CD4-positive, alpha-beta memory T cell (primary cell): ENCODE data around the gene ANKFN1. TPM values are rescaled to one million over a fixed set of nuclear protein-coding genes. Genes with fewer than 3 reads are reported as not detected.

Experiments used
- CTCF ChIA-PET: fragments of 350-600 bp; sonication (Branson Sonifier 250); formaldehyde crosslinking; loops from one replicate; lab custom pipeline; 2021; ENCODE audit warnings: inconsistent platforms; ENCODE audit not compliant: partially characterized antibody; lab: Charles Lee
- POLR2A ChIA-PET: fragments of 350-600 bp; sonication (Branson Sonifier 250); formaldehyde crosslinking; loops from one replicate; lab custom pipeline; 2021; ENCODE audit not compliant: partially characterized antibody; lab: Charles Lee
- DNase-seq, 5 donors: peaks; one replicate each; pipeline versions ENCODE4 v3.0.0 to v3.0.0-alpha.2; 2020 to 2022; ENCODE audit warnings: mixed read lengths in 1 of 5
- H3K27ac ChIP-seq: one replicate; pipeline ENCODE4 v1.7.0; 2013; ENCODE audit warnings: low read depth, low read length
- H3K27me3 ChIP-seq: 2 replicates; pipeline ENCODE4 v1.7.0; 2013; ENCODE audit warnings: mild to moderate bottlenecking, low read length, moderate library complexity; ENCODE audit not compliant: insufficient read depth
- H3K36me3 ChIP-seq: 2 replicates; pipeline ENCODE4 v1.7.0; 2013; ENCODE audit warnings: mild to moderate bottlenecking, low read length, moderate library complexity; ENCODE audit not compliant: insufficient read depth
- H3K4me1 ChIP-seq: 2 replicates; pipeline ENCODE4 v1.7.0; 2013; ENCODE audit warnings: mild to moderate bottlenecking, low read length, moderate library complexity; ENCODE audit not compliant: insufficient read depth
- H3K4me3 ChIP-seq, 2 donors: one replicate each; pipeline ENCODE4 v1.7.0; 2013; ENCODE audit warnings: low read length in 2 of 2, mild to moderate bottlenecking in 1 of 2
- H3K9me3 ChIP-seq, 2 donors: one replicate each; pipeline ENCODE4 v1.7.0; 2013; ENCODE audit warnings: low read length in 2 of 2, control low read depth in 1 of 2; ENCODE audit not compliant: control insufficient read depth in 1 of 2
- H3K27ac Mint-ChIP-seq, 7 donors: one replicate each; pipeline ENCODE4 v1.8.0; 2020 to 2021; ENCODE audit warnings: mixed read lengths in 7 of 7, mild to moderate bottlenecking in 6 of 7, inconsistent platforms in 3 of 7, moderate library complexity in 3 of 7
- H3K27me3 Mint-ChIP-seq, 2 donors: one replicate each; pipeline ENCODE4 v1.8.0; 2020 to 2021; ENCODE audit warnings: mixed read lengths in 2 of 2
- H3K36me3 Mint-ChIP-seq, 2 donors: one replicate each; pipeline ENCODE4 v1.8.0; 2020 to 2021; ENCODE audit warnings: mixed read lengths in 2 of 2, inconsistent platforms in 1 of 2, mild to moderate bottlenecking in 1 of 2
- H3K4me1 Mint-ChIP-seq, 4 donors: one replicate each; pipeline ENCODE4 v1.8.0; 2020 to 2021; ENCODE audit warnings: mixed read lengths in 4 of 4, mild to moderate bottlenecking in 1 of 4
- H3K4me3 Mint-ChIP-seq, 8 donors: one replicate each; pipeline ENCODE4 v1.8.0; 2020 to 2021; ENCODE audit warnings: mixed read lengths in 8 of 8, mild to moderate bottlenecking in 7 of 8, moderate library complexity in 6 of 8, inconsistent platforms in 3 of 8
- H3K9me3 Mint-ChIP-seq, 8 donors: one replicate each; pipeline ENCODE4 v1.8.0; 2020 to 2021; ENCODE audit warnings: mixed read lengths in 8 of 8, mild to moderate bottlenecking in 5 of 8, inconsistent platforms in 3 of 8, moderate library complexity in 1 of 8
- intact Hi-C: fragments of 100-400 bp; cut with micrococcal nuclease; formaldehyde crosslinking; loops from one replicate; pipeline ENCODE4 v1.15.1; 2023
- polyA plus RNA-seq, 2 donors: library from polyadenylated mRNA; unstranded; fragments of 300-500 nt; fragmentation: Illumina TruSeq; gene quantifications; one replicate each; pipeline ENCODE4 v1.2.3, GENCODE V29; 2021
- total RNA-seq, 2 experiments: library from RNA; stranded (reverse); gene quantifications; one replicate each; pipeline ENCODE4 v1.2.3, GENCODE V29; 2021

ANKFN1 gene
- total and polyA plus RNA-seq, 4 experiments from 2014 or later: not detected

DNA sequence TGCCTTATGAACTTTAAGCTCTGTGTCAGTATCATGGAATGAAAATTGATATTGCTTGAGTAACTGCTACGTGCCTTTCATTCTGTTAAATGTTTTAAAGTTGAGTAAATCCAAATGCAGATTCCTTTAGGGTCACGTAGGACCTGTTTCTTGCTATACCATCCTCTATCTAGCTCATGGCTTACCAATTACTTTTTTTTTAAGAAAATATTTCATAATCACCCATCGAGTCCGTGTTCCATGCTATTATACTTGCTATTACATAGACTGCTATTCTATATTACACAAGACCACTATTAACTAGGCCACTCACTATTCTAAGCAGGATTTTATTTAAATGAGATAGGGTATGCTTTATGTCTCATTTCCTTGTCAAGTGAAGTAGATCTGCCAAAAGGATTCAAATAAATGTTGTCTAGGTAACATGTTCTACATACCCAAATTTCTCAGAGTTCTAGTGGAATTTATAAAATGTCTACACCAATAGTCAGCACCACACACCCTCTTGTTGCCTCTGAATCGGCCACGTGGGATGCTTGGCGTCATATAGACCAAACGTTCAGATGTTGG, 11.9 kb downstream of the ANKFN1 start:
- Histone ChIP-seq H3K27ac (no peak overlapping the region), H3K36me3 (no peaks in the 10 kb centered on the region), H3K27me3 (no peaks in the 10 kb centered on the region), H3K9me3 (no peaks in the 10 kb centered on the region), H3K4me3 (no peak overlapping the region), H3K4me1 (no peaks in the 10 kb centered on the region)
- Mint-ChIP-seq H3K4me3 (no peak overlapping the region), H3K4me1 (no peaks in the 10 kb centered on the region), H3K27me3 (peaks cover 0 to 4% of the 10 kb centered on the region in 2 donors), H3K27ac (no peak overlapping the region), H3K36me3 (no peaks in the 10 kb centered on the region), H3K9me3 (no peaks in the 10 kb centered on the region)
- ChIA-PET POLR2A (no interaction called here), CTCF (no interaction called here)
- intact Hi-C loops: no loop called here
- no peak for DNase-seq

DNA sequence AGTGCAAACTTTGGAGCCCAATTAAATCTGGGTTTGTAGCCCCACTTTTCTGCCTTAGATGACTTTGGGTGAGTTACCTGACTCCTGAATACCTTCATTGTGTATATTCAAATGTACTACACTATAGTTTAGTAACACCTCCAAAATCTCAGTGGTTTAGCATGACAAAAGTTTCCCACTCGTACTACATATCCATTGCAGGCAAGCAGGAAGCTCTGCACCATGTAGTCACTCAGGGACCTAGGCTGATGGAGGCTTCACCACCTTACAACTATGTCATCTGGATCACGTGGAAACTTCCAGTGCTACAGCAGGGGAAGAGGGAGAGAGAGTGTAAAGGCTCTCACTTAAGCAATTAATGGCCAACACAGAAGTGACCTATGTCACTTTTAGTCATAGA, 14.2 kb downstream of the ANKFN1 start:
- H3K27ac ChIP-seq: no peak overlapping the region
- POLR2A ChIA-PET: no interaction called here
- Mint-ChIP-seq H3K27ac (no peak overlapping the region), H3K9me3 (no peaks in the 10 kb centered on the region), H3K4me3 (no peak overlapping the region), H3K27me3 (peaks cover 0 to 1% of the 10 kb centered on the region in 2 donors), H3K36me3 (no peaks in the 10 kb centered on the region), H3K4me1 (no peaks in the 10 kb centered on the region)
- H3K27me3 ChIP-seq: no peaks in the 10 kb centered on the region
- H3K9me3 ChIP-seq: no peaks in the 10 kb centered on the region
- intact Hi-C loops: no loop called here
- no peaks in the 10 kb centered on the region for H3K4me1 ChIP-seq
- no peak overlapping the region for H3K4me3 ChIP-seq
- no peak for DNase-seq
- H3K36me3 ChIP-seq: no peaks in the 10 kb centered on the region
- CTCF ChIA-PET: no interaction called here

DNA sequence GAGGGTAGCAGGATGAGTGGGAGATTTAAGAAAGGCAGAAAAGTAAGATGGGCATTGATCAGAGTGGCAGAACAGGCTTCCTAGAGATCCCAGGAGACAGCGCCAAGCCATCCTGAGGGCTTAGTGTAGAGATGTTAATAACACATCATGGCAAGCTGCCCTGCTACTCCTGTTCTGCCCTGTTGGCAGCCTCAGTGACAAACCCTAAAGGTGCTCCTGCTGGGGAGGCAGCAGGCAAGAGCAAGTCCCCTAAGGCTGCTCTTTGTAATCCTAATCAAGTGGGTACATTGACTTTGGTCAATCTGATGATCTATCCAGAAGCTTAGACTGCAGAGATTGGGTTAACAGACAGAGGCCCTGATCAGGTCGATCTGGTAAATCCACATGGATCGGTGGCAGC, 16.3 kb downstream of the ANKFN1 start:
- Mint-ChIP-seq H3K27ac (no peak overlapping the region), H3K27me3 (peaks cover 0 to 1% of the 10 kb centered on the region in 2 donors), H3K9me3 (no peaks in the 10 kb centered on the region), H3K4me1 (peaks cover 0 to 3% (median 0%) of the 10 kb centered on the region in 4 donors), H3K4me3 (no peak overlapping the region), H3K36me3 (no peaks in the 10 kb centered on the region)
- CTCF ChIA-PET: no interaction called here
- POLR2A ChIA-PET: interaction anchor here (0.6 kb wide), 1 partner anchor 8 kb away, joined by 3 read pairs; no protein-coding TSS in a partner anchor
- Histone ChIP-seq H3K27ac (no peak overlapping the region), H3K36me3 (no peaks in the 10 kb centered on the region), H3K9me3 (no peaks in the 10 kb centered on the region), H3K27me3 (no peaks in the 10 kb centered on the region), H3K4me1 (no peaks in the 10 kb centered on the region), H3K4me3 (no peak overlapping the region)
- intact Hi-C loops: no loop called here
- DNase-seq: no peak

DNA sequence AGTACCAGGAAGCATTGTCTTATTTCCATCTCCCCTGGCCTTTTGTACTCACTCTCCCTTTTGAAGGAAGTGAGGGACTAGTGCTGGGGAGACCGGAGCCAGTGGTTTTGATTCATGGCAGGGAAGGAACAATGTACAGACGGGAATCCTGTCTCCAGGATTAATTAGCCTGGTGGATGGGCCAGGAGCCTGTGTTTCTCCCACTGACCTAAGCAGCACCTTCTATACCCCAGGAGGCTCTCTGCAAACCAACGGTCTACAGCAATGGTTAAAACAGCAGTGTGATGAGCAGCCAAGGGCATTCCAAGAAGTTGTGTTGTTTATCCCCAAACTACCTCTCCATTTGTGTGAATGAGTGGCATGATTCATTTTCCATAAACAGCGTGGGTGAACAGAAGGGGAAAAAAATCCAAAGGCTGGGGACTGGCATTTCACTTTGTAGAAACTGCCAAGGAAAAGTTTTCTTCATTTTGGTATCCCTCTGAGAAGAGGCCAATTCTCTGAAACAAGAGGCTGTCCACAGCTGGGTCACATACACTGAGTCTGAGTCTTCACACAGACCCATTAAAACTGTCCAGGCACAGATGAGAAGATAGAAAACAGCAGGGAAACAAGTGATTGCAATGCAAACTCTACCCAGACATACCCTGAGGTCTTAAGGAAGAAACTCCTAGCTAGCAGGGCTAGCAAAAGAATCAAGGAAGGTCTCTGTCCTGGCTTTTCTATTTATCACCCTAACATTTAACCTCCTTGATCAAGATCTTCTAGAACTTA, 18.1 kb downstream of the ANKFN1 start:
- no peak overlapping the region for H3K27ac Mint-ChIP-seq
- Histone ChIP-seq H3K27ac (no peak overlapping the region), H3K4me3 (no peak overlapping the region), H3K36me3 (no peaks in the 10 kb centered on the region), H3K4me1 (no peaks in the 10 kb centered on the region), H3K9me3 (no peaks in the 10 kb centered on the region), H3K27me3 (no peaks in the 10 kb centered on the region)
- intact Hi-C loops: no loop called here
- peaks cover 3 to 5% of the 10 kb centered on the region in 2 donors for H3K27me3 Mint-ChIP-seq
- H3K4me1 Mint-ChIP-seq: peaks cover 0 to 3% (median 0%) of the 10 kb centered on the region in 4 donors
- no peaks in the 10 kb centered on the region for H3K9me3 Mint-ChIP-seq
- no peaks in the 10 kb centered on the region for H3K36me3 Mint-ChIP-seq
- CTCF ChIA-PET: no interaction called here
- POLR2A ChIA-PET: no interaction called here
- no peak for DNase-seq
- no peak overlapping the region for H3K4me3 Mint-ChIP-seq

DNA sequence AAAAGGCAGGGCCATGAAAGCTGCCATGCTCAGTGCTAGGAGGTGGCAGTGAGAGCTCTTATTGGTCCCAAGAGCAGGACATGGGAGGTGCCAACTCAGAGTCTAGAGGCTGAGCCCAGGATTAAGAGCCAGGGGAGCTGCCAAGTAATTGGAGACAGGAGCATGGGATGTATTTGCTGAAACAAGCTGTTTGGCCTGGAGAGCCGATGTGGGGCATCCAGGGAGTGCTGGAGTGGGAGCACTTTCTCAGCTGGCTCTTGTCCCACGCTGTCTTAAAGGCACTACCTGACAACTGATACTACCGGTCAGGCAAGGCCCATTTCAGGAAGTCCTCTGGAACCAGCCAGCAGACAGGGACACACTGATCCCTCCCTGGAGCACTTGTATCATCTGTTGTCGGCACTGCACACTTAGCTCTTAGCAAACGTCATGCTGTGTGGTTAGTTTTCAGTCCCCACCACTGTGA, 19.3 kb downstream of the ANKFN1 start:
- H3K4me1 ChIP-seq: no peaks in the 10 kb centered on the region
- no peaks in the 10 kb centered on the region for H3K27me3 ChIP-seq
- H3K4me3 Mint-ChIP-seq: no peak overlapping the region
- H3K27ac ChIP-seq: no peak overlapping the region
- ChIA-PET CTCF (no interaction called here), POLR2A (no interaction called here)
- H3K36me3 ChIP-seq: no peaks in the 10 kb centered on the region
- peaks cover 0 to 3% (median 0%) of the 10 kb centered on the region in 4 donors for H3K4me1 Mint-ChIP-seq
- H3K27ac Mint-ChIP-seq: no peak overlapping the region
- H3K9me3 ChIP-seq: no peaks in the 10 kb centered on the region
- peaks cover 3 to 5% of the 10 kb centered on the region in 2 donors for H3K27me3 Mint-ChIP-seq
- H3K4me3 ChIP-seq: no peak overlapping the region
- DNase-seq: no peak
- no peaks in the 10 kb centered on the region for H3K36me3 Mint-ChIP-seq
- intact Hi-C loops: no loop called here
- H3K9me3 Mint-ChIP-seq: peaks cover 0 to 2% (median 0%) of the 10 kb centered on the region in 8 donors

DNA sequence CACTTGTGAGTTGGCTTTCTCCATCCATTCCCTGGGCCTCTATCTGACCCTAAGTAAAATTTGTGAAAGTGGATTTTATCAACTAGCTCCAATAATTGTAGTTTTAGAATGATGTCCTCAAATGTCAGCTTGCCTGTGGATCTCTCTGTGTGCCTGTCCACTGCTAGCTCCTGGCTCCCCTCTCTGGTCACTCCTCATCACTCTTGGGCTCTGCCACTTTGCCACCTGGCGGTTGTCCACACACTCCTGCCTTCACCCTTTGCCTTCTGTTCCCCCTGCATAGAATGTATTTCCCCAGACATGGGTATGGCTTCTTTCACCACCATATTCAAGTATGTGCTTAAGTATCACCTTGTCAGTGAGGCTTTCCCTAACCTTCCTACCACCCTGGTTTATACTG, 19.8 kb downstream of the ANKFN1 start:
- Mint-ChIP-seq H3K4me3 (no peak overlapping the region), H3K4me1 (peaks cover 0 to 3% (median 0%) of the 10 kb centered on the region in 4 donors), H3K9me3 (peaks cover 0 to 2% (median 0%) of the 10 kb centered on the region in 8 donors), H3K27ac (peak overlapping the region in 1 of 7 donors; percentile 5), H3K36me3 (no peaks in the 10 kb centered on the region), H3K27me3 (peaks cover 3 to 5% of the 10 kb centered on the region in 2 donors)
- Histone ChIP-seq H3K9me3 (no peaks in the 10 kb centered on the region), H3K27me3 (no peaks in the 10 kb centered on the region), H3K4me3 (no peak overlapping the region), H3K4me1 (no peaks in the 10 kb centered on the region), H3K27ac (no peak overlapping the region), H3K36me3 (no peaks in the 10 kb centered on the region)
- DNase-seq: no peak
- ChIA-PET POLR2A (no interaction called here), CTCF (no interaction called here)
- intact Hi-C loops: no loop called here

DNA sequence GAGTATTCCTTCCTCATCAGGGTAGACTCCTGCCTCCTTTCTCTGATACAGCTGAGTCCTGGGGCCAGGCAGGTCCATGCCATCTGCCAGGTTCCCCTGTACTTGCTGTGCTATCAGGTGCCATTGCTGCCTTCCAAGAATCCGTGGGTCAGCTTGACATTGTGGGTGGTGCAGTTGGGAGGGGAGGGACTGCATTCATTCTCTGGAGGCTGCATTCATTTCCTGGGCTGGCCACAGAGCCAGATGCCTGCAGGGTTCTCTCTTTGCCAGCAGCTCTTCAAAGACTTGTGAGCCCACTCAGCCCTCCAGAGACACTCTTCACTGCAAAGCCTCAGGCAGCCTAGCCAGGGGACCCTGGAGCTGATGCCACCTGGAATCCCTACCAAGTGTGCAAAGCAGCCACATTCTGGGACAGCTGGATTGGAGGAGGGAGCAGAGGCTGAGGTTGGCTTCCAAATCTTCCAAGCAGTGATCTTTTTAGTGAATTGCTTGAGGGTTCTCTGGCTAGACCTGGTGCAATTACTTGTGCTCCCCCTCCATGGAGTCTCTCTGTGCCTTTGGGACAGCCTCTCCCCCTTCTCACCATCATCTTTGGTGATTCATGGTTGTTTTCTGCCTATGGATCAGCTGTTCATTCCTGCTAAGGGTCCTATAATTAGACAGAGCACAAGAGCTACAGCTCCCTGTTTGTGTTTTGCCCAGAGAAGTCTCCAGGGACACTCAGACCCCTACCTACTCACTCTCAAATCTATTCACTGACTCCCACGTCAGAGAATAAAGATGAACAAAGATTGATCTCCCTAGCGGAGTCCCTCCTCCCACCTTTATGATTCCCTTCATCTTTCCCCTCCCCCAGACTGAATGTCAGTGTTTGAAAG, 20.9 kb downstream of the ANKFN1 start:
- no peaks in the 10 kb centered on the region for H3K4me1 ChIP-seq
- ChIA-PET CTCF (no interaction called here), POLR2A (no interaction called here)
- no peak overlapping the region for H3K27ac ChIP-seq
- Mint-ChIP-seq H3K9me3 (peaks cover 0 to 2% (median 0%) of the 10 kb centered on the region in 8 donors), H3K27me3 (peaks cover 3 to 5% of the 10 kb centered on the region in 2 donors), H3K4me3 (no peak overlapping the region), H3K27ac (no peak overlapping the region), H3K36me3 (no peaks in the 10 kb centered on the region), H3K4me1 (peaks cover 0 to 3% (median 0%) of the 10 kb centered on the region in 4 donors)
- intact Hi-C loops: no loop called here
- H3K4me3 ChIP-seq: no peak overlapping the region
- no peak for DNase-seq
- H3K27me3 ChIP-seq: no peaks in the 10 kb centered on the region
- H3K36me3 ChIP-seq: no peaks in the 10 kb centered on the region
- H3K9me3 ChIP-seq: no peaks in the 10 kb centered on the region
